ENCODE results near the gene MRPL10.
A peak's percentile ranks its signal among the peaks of the same experiment; 100 is the strongest.

MRPL10 gene

GRCh38 chr17:47839071-47839470 is 7.7 kb upstream of the MRPL10 start:
- DNase-seq (ENCODE audit: low read depth) = no peak

DNA sequence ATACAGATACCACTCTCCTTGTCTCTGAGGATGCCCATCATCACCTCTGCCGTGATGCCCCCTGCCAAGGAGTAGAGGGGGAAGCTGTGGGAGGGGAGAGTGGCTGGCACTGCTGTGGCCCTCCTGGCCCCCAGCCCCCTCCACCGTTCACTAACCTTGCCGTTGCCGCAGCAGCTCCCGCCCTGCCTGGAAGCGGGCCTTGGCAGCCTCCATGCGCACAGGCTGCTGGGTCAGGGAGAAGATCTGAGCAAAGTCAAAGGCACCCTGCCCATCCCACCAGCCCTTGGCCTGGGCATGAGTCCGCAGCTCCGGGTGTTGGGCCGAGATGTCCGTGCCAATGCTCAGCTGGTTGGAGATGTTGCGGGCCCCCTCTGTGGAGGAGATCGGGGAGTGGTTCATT is 7.3 kb upstream of the MRPL10 start:
- DNase-seq (ENCODE audit: low read depth) = no peak

GRCh38 chr17:47837401-47838039 is 6.2 kb upstream of the MRPL10 start:
- DNase-seq (ENCODE audit: low read depth) = no peak

DNA sequence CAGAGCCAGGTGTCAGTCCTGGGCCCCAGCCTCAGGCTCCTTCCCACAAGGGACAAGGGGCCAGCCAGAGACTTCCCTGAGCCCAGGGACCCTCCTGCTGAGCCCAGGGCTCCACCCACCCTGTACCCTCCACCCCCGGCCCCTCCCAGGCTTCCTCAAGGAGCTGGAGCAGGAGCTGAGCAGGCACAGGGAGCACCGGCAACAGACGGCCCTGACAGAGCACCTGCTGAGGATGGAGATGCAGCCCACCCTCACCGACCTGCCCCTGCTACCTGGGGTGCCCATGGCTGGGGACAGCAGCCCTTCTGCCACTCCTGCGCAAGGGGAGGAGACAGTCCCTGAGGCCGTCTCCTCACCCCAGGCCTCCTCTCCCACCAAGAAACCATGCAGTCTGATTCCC is 5.3 kb upstream of the MRPL10 start:
- DNase-seq (ENCODE audit: low read depth) = no peak

GRCh38 chr17:47834756-47835155 is 3.4 kb upstream of the MRPL10 start:
- no peak for DNase-seq (ENCODE audit: low read depth)

DNA sequence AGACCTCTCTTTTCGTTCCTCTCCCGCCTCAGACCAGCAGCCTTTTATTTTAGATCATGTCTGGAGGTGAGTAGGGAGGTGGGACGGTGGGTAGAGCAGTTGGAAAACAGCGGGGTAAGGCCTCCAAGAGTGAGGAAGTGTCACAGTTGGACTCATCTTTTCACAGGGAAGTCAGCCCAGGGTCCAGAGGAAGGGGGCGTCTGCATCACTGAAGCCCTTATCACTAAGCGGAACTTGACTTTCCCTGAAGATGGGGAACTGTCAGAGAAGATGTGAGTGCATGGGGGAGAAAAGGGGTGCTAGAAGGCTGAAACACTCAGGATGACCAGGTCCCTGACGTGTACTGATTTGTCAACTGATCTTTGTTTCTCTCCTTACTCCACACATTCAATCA is 590 bp upstream of the MRPL10 start:
- no peak for DNase-seq (ENCODE audit: low read depth)

DNA sequence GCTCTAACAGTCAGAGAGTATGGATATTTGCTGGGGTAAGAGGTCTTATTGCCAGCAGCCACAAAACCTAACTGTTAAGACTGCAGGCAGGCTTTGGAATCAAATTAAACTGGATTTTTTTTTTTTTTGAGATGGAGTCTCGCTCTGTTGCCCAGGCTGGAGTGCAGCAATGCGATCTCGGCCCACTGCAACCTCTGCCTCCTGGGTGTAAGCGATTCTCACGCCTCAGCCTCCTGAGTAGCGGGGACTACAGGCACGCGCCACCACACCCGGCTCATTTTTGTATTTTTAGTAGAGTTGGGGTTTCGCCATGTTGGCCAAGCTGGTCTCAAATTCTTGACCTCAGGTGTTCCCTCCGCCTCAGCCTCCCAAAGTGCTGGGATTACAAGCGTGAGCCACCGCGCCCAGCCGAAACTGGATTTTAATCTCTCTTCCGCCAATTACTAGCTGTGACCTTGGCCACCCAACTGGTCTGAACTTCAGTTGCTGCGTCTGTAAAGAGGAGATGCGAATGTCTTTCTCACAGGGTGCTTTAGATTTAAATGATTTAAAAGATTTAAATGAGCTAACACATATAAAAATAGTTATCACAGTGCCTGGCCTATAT is 842 bp downstream of the MRPL10 start:
- DNase-seq (ENCODE audit: low read depth) = no peak

DNA sequence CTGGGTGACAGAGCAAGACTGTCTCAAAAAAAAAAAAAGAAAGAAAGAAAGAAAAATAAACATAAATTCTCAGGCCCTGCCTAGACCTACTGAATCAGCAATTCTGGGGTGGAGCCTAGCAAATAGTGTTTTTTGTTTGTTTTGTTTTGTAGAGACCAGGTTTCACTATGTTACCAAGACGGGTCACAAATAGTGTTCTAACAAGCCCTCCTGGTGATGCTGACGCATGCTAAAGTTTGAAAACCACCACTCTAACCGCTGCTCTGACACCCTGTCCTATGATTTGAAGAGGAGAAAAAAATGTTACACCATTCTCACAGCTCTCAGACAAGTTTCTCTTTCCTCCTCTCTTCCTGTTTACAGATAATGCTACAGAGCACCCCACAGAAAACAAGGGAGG is 1.5 kb downstream of the MRPL10 start:
- DNase-seq (ENCODE audit: low read depth) = no peak

GRCh38 chr17:47823519-47823918 is 7.8 kb downstream of the MRPL10 start:
- no peak for DNase-seq (ENCODE audit: low read depth)

- no peak for DNase-seq (ENCODE audit: low read depth)
These were observed 8.6 kb downstream of the MRPL10 start for GRCh38 chr17:47822785-47823184.

- peak; percentile 76 for DNase-seq (ENCODE audit: low read depth)
These were observed 9.6 kb downstream of the MRPL10 start, which contains the start of gene OSBPL7 for GRCh38 chr17:47821424-47822391. OSBPL7 (minus strand) TSS chr17:47821794; CDS start chr17:47820278, 1,516 bp downstream.

DNA sequence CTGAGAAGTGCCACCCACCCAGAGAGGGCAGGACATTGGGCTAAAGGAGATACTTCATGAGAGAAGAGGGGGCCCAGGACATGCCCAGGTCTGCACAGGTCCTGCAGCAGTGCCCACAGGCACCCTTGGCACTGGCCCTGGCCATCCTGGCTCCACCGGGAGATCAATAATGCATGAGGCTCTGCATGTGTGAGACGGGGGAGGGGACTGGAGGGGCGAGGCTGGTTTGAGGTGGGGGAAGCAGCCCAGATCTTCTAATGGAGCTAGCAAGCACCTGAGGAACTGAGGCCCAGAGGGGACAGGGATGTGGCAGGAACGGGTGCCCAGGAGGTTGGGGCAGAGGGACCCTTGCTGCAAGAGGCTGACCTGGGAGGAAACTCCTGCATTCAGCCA is 10.3 kb downstream of the MRPL10 start:
- no peak for DNase-seq (ENCODE audit: low read depth)

GRCh38 chr17:47820033-47820789 is 11.1 kb downstream of the MRPL10 start:
- DNase-seq (ENCODE audit: low read depth) = no peak

DNA sequence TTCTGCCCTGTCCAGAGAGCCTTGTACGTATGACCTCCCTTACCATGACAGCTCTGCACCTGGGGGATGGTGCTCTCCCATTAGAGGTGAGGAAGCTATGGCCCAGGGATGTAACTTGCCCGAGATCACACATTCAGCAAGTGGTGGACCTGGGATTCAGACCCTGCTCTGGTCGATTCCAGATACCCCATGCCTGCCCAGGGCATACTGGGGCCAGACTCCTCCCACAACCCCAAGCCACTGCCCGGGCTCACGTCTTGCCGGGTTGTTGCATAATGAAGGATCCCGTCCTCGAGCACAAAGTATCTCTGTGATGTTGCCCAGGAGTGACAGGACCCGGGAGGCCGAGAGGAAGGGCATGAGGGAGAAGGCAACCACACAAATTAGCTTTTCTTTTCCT is 11.9 kb downstream of the MRPL10 start:
- no peak for DNase-seq (ENCODE audit: low read depth)

DNA sequence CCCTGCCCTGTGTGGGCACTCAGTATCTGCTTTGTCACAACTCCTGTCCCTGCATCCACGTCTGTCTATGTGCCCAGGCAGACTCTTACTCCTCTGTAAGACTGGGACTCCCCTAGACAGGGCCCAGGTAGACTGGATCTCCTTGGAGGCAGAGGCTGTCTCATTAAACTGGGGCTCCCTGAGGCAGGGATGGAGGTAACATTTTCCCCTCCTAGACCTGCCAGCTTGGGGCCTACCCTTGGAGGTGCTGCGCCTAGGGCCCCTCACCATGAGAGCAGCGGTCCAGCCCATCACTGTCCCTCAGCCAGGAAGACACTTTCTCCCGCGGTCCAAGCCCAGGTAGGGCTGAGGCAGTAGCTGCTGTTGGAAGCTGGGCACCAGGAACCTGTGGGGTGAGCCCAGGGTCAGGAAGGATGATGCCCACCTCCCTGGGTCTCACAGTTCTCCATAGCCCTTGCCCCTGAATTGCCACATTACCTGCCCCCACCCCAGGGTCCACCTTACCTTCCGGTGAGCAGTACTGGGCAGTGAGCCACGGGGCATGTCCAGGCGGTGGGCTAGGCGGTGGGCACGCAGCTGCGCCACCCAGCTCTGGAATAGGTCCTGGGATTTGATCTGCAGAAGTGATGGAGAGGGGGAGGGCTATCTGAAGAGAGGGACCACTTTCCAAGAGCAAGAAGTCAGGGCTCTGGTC is 13.2 kb downstream of the MRPL10 start:
- no peak for DNase-seq (ENCODE audit: low read depth)

DNA sequence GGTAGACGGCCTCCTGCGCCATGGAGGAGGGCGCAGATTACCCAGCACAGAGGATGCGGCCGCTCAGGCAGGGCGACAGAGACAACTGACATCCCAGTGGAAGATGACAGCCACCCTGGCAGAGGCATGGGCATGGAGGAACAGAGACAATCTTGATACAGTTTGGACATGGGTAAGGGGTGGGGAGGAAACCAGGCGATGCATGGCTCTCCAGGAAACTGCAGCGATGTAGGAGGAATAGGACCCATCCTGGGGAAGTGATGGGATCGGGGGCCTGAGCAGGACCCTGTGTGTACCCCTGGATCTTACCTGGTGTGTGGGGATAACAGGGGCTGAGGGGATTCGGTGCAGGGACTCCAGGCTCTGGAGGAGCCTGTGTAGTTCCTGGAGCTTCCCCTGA is 14.4 kb downstream of the MRPL10 start:
- DNase-seq (ENCODE audit: low read depth) = no peak

- no peak for DNase-seq (ENCODE audit: low read depth)
These were observed 15.1 kb downstream of the MRPL10 start for GRCh38 chr17:47816111-47816735.

- no peak for DNase-seq (ENCODE audit: low read depth)
These were observed 16.0 kb downstream of the MRPL10 start for GRCh38 chr17:47815106-47815918.

- DNase-seq (ENCODE audit: low read depth) = no peak
These were observed 17.8 kb downstream of the MRPL10 start for GRCh38 chr17:47813512-47814031.

DNA sequence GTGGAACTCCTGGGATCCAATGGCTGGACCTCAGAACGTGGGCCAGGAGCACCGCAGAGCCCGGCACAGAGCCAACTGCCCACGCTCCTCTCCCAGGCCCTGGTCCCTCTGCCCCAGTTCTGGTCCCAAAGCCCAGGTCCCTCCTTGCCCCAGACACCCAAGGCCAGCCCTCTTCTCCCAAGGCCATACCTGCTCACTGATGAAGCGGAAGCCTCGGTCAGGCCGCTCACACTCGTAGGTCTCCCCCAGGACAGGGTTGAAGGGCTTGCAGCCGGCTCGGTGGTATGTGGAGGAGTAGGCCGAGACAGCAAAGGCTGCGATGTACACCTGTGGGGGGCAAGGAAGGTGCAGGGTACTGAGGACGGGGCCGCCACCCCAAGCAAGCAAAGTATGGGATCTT is 18.3 kb downstream of the MRPL10 start:
- no peak for DNase-seq (ENCODE audit: low read depth)

Measured in iris pigment epithelial cell (primary cell).